Activated T-cell treated with anti-CD3 and anti-CD28 coated beads, Interleukin-2, amount 50 U/mL, for 72 hours (primary cell): ENCODE measurements around the gene ZNF555. TPM values are rescaled to one million over a fixed set of nuclear protein-coding genes. Genes with fewer than 3 reads are reported as not detected.

ENCODE experiments used
- ATAC-seq, 2 donors: fragments of 150-1000 bp; cut with Tn5 transposase; replicated peaks in 1 of 2; 2 replicates each; pipeline ENCODE4 v1.10.0; 2021; ENCODE audit warnings: moderate library complexity in 2 of 2, mild to moderate bottlenecking in 1 of 2
- DNase-seq, 2 donors: peaks; one replicate each; pipeline ENCODE4 v3.0.0; 2021 to 2022; ENCODE audit warnings: mixed read lengths in 1 of 2
- H3K27ac Mint-ChIP-seq: one replicate; pipeline ENCODE4 v1.8.0; 2022; ENCODE audit warnings: mild to moderate bottlenecking, moderate library complexity, mixed read lengths
- H3K27me3 Mint-ChIP-seq: one replicate; pipeline ENCODE4 v1.8.0; 2022; ENCODE audit warnings: low read depth, mixed read lengths
- H3K36me3 Mint-ChIP-seq, 2 donors: one replicate each; pipeline ENCODE4 v1.8.0; 2022; ENCODE audit warnings: mixed read lengths in 2 of 2, mild to moderate bottlenecking in 1 of 2; ENCODE audit not compliant: insufficient read depth in 2 of 2
- H3K4me1 Mint-ChIP-seq: one replicate; pipeline ENCODE4 v1.8.0; 2022; ENCODE audit warnings: low read depth, mixed read lengths
- H3K4me3 Mint-ChIP-seq, 2 donors: one replicate each; pipeline ENCODE4 v1.8.0; 2022; ENCODE audit warnings: mild to moderate bottlenecking in 2 of 2, mixed read lengths in 2 of 2, moderate library complexity in 2 of 2
- H3K9me3 Mint-ChIP-seq, 2 donors: one replicate each; pipeline ENCODE4 v1.8.0; 2022; ENCODE audit warnings: mixed read lengths in 2 of 2
- total RNA-seq, 2 donors: library from RNA; stranded (reverse); gene quantifications; one replicate each; pipeline ENCODE4 v1.2.3, GENCODE V29; 2022

Gene ZNF555
- total RNA-seq, 2 donors from 2014 or later: 4.6 to 4.8 TPM

DNA sequence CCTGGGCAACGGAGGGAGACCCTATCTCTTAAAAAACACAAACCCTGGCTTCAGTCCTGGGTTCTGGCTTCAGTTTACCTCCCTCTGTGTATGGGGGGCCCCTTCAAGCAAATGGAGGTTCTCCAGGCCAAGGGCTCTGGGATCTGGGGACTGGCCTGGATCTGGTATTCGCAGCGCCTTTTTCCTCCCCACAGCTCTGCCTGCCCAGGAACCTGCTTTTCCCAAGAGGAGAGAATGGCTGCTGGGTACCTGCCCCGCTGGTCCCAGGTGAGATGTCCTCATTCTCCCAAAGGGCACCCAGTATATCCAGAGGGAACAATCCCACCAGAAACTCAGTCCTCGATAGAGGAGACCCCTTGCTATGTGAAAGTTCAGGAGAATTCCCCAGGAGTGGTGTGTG is 18.4 kb upstream of the ZNF555 start:
- H3K4me1 Mint-ChIP-seq: peaks cover 15% of the 10 kb centered on the region
- no peaks in the 10 kb centered on the region for H3K27me3 Mint-ChIP-seq
- peaks cover 5 to 8% of the 10 kb centered on the region in 2 donors for H3K36me3 Mint-ChIP-seq
- DNase-seq (no peak), ATAC-seq (no peak)
- H3K4me3 Mint-ChIP-seq: no peak overlapping the region
- H3K27ac Mint-ChIP-seq: no peak overlapping the region
- peaks cover 3 to 10% of the 10 kb centered on the region in 2 donors for H3K9me3 Mint-ChIP-seq

DNA sequence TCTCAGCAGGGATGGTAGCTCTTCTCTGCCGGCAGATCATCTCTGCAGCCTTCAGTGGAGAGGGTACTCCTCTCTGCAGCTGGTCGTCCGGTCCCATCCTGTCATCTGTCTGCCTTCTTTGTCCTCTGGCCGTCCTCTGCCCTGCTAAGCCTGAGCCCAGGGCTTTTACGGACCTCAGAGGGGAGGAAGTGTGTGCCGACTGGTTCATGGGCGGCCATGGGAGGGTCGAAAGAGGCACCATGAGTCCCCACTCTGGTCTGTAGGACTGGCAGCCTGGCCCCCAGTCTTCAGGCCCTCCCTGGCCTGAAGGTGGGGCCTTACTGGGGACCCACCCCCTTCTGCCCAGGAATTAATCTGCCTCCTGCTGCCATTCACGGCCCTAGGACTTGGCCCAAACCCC is 17.6 kb upstream of the ZNF555 start:
- ATAC-seq: no peak
- peaks cover 13% of the 10 kb centered on the region for H3K4me1 Mint-ChIP-seq
- peaks cover 7 to 10% of the 10 kb centered on the region in 2 donors for H3K36me3 Mint-ChIP-seq
- no peak overlapping the region for H3K4me3 Mint-ChIP-seq
- no peak overlapping the region for H3K27ac Mint-ChIP-seq
- no peak for DNase-seq
- H3K9me3 Mint-ChIP-seq: peaks cover 2 to 9% of the 10 kb centered on the region in 2 donors
- no peaks in the 10 kb centered on the region for H3K27me3 Mint-ChIP-seq

DNA sequence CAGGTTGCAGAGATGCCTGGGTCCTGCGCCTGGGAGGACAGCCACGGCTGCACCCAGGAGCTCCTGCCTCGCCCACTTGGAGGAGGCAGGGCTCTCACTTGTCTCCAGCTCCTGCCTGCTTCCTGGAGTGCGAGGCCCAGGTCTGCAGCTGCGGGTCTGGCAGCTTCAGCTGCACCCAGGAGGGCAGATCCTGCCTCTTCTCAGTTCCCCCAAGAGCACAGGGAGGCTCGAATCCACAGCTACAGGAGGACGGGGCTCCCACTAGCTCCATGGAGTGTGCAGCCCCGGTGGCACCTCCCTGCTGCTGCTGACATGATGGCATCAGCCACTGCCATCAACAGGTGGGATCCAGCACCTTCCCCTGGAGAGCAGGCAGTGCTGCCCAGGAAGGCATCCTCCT is 17.1 kb upstream of the ZNF555 start:
- H3K4me1 Mint-ChIP-seq: peaks cover 11% of the 10 kb centered on the region
- ATAC-seq (no peak), DNase-seq (no peak)
- peaks cover 2 to 9% of the 10 kb centered on the region in 2 donors for H3K9me3 Mint-ChIP-seq
- H3K36me3 Mint-ChIP-seq: peaks cover 9 to 11% of the 10 kb centered on the region in 2 donors
- no peak overlapping the region for H3K27ac Mint-ChIP-seq
- H3K4me3 Mint-ChIP-seq: no peak overlapping the region
- H3K27me3 Mint-ChIP-seq: no peaks in the 10 kb centered on the region

DNA sequence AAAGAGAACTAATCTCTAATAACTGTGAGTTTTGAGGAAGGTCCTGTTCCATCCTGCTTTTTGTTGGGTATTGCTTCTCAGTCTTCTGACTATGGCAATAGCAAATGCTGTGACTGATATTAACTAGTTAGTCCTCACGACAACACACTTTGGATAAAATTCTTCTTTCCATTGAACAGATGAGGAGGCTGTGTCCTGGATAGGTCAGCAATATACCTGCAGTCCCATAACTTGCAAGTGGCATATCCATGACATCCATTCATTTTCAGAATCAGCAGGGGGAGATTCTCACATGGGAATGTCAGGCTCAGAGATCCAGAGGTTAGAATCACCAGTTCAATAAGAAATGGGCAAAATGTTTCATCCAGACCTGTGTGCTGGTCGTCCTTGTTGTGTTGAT is 14.3 kb upstream of the ZNF555 start:
- Mint-ChIP-seq H3K27ac (no peak overlapping the region), H3K9me3 (peaks cover 3 to 9% of the 10 kb centered on the region in 2 donors), H3K4me3 (no peak overlapping the region), H3K27me3 (no peaks in the 10 kb centered on the region), H3K36me3 (peaks cover 14 to 19% of the 10 kb centered on the region in 2 donors), H3K4me1 (no peaks in the 10 kb centered on the region)
- ATAC-seq: no peak
- no peak for DNase-seq

GRCh38 chr19:2827840-2828489 is 13.3 kb upstream of the ZNF555 start:
- H3K27ac Mint-ChIP-seq: no peak overlapping the region
- H3K4me1 Mint-ChIP-seq: no peaks in the 10 kb centered on the region
- H3K9me3 Mint-ChIP-seq: peaks cover 9 to 15% of the 10 kb centered on the region in 2 donors
- peaks cover 20 to 28% of the 10 kb centered on the region in 2 donors for H3K36me3 Mint-ChIP-seq
- H3K4me3 Mint-ChIP-seq: no peak overlapping the region
- DNase-seq (no peak), ATAC-seq (no peak)
- H3K27me3 Mint-ChIP-seq: no peaks in the 10 kb centered on the region

GRCh38 chr19:2834294-2834871 is 6.9 kb upstream of the ZNF555 start:
- Mint-ChIP-seq H3K4me1 (no peaks in the 10 kb centered on the region), H3K4me3 (no peak overlapping the region), H3K27ac (no peak overlapping the region), H3K9me3 (peaks cover 15 to 30% of the 10 kb centered on the region in 2 donors), H3K36me3 (peaks cover 40 to 53% of the 10 kb centered on the region in 2 donors), H3K27me3 (no peaks in the 10 kb centered on the region)
- DNase-seq (no peak), ATAC-seq (no peak)

DNA sequence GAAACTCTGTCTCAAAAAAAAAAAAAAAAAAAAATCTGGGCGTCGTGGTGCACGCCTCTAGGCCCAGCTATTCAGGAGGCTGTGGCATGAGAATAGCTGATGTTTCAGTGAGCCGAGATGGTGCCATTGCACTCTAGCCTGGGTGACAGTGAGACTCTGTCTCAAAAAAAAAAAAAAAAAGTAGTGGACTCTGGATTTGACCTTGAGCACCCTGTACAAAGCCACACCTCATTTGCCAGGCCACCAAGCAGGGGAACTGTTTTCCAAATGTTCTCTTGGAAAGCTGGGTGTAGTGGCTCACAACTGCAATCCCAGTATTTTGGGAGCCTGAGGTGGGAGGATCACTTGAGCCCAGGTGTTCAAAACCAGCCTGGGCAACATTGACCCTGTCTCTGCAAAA is 3.8 kb upstream of the ZNF555 start:
- no peak for DNase-seq
- Mint-ChIP-seq H3K4me1 (peaks cover 4% of the 10 kb centered on the region), H3K36me3 (peaks cover 35 to 41% of the 10 kb centered on the region in 2 donors), H3K9me3 (peaks cover 13 to 28% of the 10 kb centered on the region in 2 donors), H3K27ac (no peak overlapping the region), H3K4me3 (no peak overlapping the region), H3K27me3 (no peaks in the 10 kb centered on the region)
- ATAC-seq: no peak

- Mint-ChIP-seq H3K36me3 (peaks cover 3 to 9% of the 10 kb centered on the region in 2 donors), H3K4me1 (peaks cover 17% of the 10 kb centered on the region), H3K27ac (no peak overlapping the region), H3K27me3 (no peaks in the 10 kb centered on the region), H3K9me3 (peaks cover 5 to 7% of the 10 kb centered on the region in 2 donors), H3K4me3 (peak overlapping the region; percentile 70 to 84)
- ATAC-seq: peak in 1 of 2 donors; percentile 5
- DNase-seq: peak; percentile 27 to 34
These were observed 740 bp downstream of the ZNF555 start for GRCh38 chr19:2841855-2842574.

GRCh38 chr19:2845107-2845506 is 3.8 kb downstream of the ZNF555 start:
- H3K36me3 Mint-ChIP-seq: peaks cover 4 to 7% of the 10 kb centered on the region in 2 donors
- no peaks in the 10 kb centered on the region for H3K27me3 Mint-ChIP-seq
- ATAC-seq (no peak), DNase-seq (no peak)
- H3K27ac Mint-ChIP-seq: no peak overlapping the region
- peaks cover 5 to 6% of the 10 kb centered on the region in 2 donors for H3K9me3 Mint-ChIP-seq
- peaks cover 21% of the 10 kb centered on the region for H3K4me1 Mint-ChIP-seq
- H3K4me3 Mint-ChIP-seq: no peak overlapping the region

- Mint-ChIP-seq H3K9me3 (peaks cover 6 to 13% of the 10 kb centered on the region in 2 donors), H3K27ac (no peak overlapping the region), H3K27me3 (no peaks in the 10 kb centered on the region), H3K4me3 (no peak overlapping the region), H3K4me1 (peaks cover 26% of the 10 kb centered on the region), H3K36me3 (peaks cover 13 to 17% of the 10 kb centered on the region in 2 donors)
- DNase-seq: no peak
- no peak for ATAC-seq
These were observed 5.1 kb downstream of the ZNF555 start for GRCh38 chr19:2846180-2846894.

GRCh38 chr19:2847507-2847906 is 6.2 kb downstream of the ZNF555 start:
- Mint-ChIP-seq H3K36me3 (peaks cover 21 to 27% of the 10 kb centered on the region in 2 donors), H3K9me3 (peaks cover 6 to 17% of the 10 kb centered on the region in 2 donors), H3K27ac (no peak overlapping the region), H3K27me3 (no peaks in the 10 kb centered on the region), H3K4me3 (no peak overlapping the region), H3K4me1 (peaks cover 21% of the 10 kb centered on the region)
- no peak for ATAC-seq
- no peak for DNase-seq

DNA sequence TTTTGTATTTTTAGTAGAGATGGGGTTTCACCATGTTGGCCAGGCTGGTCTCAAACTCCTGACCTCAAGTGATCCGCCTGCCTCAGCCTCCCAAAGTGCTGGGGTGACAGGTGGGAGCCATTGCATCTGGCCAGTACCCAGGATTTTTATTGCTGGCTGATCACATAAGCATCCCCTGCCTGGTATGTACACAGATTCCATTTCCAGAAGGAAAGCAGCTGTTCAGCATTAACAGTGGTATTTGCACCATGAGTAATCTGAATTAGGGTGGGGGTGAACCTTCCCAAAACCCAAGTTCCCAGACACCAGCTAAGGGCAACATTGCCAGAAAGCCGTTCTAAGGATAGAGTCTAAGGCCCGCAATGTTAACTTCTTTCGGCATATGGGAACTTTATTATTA is 7.3 kb downstream of the ZNF555 start:
- H3K27ac Mint-ChIP-seq: no peak overlapping the region
- H3K4me3 Mint-ChIP-seq: no peak overlapping the region
- peaks cover 30 to 37% of the 10 kb centered on the region in 2 donors for H3K36me3 Mint-ChIP-seq
- H3K9me3 Mint-ChIP-seq: peaks cover 6 to 23% of the 10 kb centered on the region in 2 donors
- no peak for ATAC-seq
- DNase-seq: no peak
- H3K27me3 Mint-ChIP-seq: no peaks in the 10 kb centered on the region
- peaks cover 13% of the 10 kb centered on the region for H3K4me1 Mint-ChIP-seq
